HG03103 (cell line): ENCODE measurements around the gene FGF4.

Source experiments
- ATAC-seq: cut with Tn5 transposase; IDR thresholded peaks from one replicate; pipeline ENCODE4 v1.9.1; 2021; ENCODE audit warnings: low read depth; ENCODE audit not compliant: unreplicated experiment

Gene FGF4

DNA sequence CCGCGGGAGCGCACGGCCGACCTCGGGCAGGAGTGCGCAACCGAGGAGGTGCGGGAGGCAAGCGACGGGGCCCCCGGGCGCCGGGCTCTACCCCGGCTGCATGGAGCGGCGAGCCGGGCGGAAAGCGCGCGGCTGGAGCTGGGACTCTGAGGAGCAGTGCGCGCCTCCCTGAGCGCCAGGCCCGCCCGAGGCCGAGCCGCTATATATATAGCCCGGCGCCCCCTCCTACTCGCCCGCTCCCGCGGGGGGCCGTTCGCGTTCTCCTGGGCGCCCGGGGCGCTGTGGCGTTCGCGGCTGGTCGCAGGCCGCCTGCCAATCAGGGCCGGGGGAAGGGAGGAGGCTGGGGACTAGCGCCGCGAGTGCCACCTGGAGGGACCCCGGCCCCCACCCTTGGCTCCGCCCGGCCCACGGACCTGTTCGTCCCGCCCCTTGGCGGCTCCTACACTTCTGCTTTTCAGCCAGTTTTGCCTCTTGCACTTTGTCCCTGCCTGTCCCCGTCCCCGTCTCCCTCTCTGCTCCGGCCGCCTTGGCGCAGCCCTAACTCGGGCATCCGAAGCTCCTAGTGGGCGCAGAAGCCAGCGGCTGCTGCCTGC lies at the start of gene FGF4:
TSS of gene FGF4 (minus strand) at position 179 of the 593 bp plus-strand sequence. CDS start 257 bp downstream, outside the sequence.
- no peak for ATAC-seq

DNA sequence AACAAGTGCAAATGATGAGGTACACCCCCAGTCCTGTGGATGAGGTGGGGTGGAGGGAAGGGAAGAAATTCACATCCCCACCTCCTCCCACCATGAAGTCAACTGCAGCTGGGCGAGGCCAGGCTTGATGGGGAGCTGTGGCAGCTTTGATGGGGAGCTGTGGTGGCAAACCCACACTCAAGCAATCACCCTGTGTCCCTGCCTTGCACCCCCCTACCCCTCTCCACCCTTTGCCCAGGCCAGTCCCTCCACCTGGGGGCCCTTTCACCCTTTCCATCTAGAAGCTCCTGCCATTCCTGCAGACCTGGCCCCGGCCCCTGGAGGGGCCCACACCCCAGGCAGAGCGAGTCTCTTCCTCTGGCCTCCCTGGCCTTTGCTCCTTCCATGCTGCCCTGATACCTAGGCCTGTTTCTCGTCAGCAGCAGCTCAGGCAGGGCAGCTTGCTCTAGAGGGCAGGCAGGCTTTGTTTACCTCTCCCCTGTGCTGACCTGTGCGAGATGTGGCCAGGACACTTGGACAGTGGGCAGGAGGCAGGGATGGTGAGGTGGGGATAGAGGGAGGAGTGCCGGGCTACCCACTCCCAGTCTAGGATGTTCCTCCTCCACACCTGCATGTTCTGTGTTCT lies 48.6 kb upstream of the FGF4 start:
- no peak for ATAC-seq

DNA sequence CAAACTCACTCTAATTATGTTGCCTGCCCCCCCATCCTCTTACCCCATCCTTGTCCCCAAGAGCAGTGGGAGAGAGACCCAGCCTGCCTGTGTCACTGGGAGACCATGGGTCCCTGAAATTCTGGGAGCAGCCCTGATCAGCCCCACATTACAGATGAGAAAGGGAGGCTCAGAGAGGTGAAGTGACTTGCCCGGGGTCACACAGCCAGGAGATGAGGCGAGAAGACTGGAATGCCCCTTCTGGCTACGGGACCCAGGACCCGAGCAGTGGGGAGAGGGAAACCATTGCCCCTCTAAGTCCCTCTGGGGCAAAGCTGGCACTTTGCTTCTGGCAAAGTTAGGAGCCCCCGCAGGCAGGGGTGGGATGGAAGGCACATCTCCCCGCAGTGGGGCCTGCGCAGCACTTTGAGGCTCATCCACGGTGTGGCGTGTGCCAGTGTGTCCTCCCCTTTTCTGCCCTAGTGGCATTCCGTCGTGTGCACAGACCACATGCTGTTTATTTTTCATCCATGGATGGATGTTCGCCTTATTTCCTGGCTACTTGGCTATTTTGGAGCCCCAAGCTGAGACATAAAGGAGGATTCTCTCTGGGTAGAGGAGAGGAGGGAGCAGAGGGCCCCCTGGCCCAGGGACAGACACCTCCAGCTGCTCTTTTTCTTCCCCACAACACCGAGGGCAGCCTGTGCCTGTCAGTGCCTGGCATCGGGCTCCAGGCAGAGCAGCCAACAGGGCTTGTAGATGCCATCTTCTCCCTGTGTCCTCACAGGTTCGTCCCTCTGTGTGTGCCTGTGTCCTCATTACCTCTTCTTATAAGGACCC lies 47.7 kb upstream of the FGF4 start:
- no peak for ATAC-seq

GRCh38 chr11:69821511-69822040 lies 46.4 kb upstream of the FGF4 start:
- ATAC-seq = no peak

DNA sequence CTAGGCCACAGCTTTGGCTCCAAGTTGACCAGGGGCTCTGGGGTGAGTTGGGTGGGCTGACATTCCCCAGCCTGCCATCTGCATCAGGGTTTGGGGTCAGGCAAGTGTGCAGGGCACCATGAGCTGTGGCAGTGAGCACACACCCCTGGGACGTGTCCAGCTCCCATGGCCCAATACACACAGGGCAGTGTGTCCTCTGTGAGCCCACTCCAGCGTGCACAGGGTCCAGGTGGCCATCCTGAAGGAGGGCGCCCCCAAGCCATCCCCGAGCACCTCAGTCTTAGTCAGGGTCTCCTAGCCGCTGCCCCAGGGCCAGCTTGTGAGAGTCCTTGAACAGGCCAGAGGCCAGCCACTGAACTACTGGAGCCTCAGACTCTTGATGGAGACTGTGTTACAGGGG lies 45.3 kb upstream of the FGF4 start:
- no peak for ATAC-seq

DNA sequence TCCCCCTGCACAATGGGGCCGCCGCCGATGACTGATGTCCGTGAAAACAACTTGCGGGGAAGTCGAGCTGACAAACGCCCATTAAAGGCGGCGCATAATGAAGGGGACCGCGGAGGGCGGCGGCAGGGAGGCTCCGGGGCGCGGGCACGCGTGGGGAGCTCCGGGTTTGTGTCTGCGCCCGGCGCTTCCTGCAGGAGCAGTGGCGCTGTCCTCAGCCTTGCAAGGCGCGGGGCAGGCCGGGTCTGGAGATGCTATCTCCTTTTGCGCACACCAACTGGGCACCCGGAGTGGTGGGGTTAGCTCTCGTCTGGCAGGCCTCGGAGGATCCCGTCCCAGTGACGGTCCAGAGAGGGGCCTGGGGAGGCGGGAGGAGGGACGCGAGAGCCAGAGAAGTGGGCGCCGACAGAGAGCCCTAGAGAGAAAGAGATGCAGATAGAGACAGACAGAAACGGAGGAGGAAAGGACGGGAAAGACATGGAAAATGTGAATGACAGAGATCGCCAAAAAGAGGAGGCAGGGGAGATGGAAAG lies 44.5 kb upstream of the FGF4 start:
- no peak for ATAC-seq

- ATAC-seq = no peak
Observed at GRCh38 chr11:69818603-69819441, 43.7 kb upstream of the FGF4 start, which contains the start of gene FGF3. Gene FGF3, minus strand, starts transcription at chr11:69819416. Its CDS starts 483 bp downstream, at chr11:69818933.

DNA sequence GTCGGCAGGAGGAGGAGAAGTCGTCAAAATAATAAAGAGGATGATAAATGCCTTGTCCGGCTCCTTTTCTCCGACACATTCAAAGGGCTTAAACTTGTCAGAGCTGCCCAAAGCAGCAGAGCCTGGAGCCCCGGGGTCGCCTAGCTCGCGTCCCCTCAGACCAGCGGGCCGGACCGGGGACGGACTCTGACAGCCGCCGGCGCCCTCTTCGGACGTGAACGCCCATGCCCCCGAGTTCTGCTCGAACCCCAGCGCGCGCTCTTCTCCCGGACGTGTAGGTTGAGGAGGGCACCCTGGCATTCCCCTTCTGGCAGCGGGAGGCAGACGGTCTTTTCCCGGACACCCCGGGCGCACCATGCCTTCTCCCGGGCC lies 43.1 kb upstream of the FGF4 start:
- ATAC-seq = no peak

DNA sequence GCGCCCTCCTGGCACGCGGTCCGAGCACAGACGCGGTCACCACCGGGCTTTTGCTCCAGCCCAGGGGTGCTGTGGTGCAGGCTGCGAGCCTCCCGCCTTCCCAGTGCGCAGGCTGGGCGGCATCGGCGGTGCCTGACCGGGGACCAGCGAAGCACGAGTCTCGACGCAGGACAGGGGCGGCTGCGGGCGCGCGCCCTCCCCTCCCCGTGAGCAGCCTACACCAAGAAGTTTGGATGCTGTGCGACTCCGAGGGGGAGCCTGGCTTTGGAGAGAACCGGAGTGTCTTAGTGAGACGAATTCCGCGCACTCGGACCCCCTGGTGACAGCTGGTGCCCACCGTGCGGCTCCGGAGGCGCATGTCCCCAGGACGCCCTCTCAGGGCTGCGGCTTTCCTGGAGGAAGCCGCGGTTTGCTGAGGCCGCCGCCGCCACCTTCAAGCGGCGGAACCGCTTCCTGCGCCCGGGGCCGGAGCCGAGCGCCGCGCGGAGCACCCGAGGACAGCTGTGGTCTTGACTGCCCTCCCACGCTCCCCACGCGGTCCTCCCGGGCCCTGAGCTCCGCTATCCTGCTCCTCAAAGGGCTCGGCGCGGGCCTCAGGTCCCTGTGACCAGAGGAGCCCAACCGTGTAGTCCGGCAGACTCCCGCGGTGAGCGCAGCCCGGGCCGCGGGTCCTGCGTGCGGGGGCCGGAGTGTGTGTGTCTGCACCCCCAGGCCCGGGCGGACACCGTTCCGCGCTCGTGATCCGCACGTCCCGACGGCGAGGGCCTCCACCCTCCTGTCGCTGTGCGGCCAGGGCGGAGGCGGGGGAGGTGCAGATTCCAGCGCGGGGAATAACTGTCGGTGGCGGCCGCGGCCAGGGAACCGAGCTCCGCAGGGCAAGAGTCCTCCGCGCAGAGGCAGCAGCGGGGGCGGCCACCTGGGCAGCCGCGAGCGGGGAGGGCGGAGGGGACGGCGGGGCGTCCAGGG lies 42.4 kb upstream of the FGF4 start:
- no peak for ATAC-seq

DNA sequence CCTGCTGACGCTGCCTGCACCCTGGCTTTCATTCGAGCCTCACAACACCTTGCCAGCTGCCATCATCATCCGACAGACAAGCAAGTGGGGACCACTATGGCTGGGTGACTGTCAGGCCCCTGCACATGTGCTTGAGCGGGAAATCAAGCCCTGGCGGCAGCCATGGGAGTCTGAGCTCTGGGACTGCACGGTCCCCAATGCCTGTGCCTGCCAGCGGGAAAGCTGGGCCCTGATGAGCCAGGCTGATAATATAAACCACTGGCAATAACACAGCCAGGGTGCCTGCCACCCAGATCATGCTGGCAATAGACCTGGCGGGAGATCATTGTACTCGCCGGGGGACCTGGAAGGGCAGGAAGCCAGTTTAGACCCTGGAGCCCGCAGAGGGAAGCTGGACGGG lies 41.5 kb upstream of the FGF4 start:
- no peak for ATAC-seq

DNA sequence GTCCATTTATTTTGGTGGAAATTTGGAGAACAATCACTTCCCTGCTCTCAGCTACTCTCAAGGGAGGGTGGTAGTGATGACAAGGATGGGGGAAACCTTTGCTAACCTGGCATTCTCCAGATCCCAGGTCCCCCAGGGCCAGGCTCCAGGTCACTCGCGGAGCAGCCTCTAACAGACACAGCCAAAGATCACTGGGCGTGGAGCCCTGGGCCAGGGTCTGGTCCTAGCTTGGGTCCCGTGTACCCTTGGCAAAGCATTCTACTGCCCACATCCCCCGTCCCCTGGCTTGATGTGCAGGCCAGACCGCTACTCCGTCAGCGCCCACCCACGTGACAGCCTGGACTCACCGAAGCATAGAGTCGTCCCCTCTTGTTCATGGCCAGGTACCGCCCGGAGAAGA lies 40.8 kb upstream of the FGF4 start:
- ATAC-seq = no peak

DNA sequence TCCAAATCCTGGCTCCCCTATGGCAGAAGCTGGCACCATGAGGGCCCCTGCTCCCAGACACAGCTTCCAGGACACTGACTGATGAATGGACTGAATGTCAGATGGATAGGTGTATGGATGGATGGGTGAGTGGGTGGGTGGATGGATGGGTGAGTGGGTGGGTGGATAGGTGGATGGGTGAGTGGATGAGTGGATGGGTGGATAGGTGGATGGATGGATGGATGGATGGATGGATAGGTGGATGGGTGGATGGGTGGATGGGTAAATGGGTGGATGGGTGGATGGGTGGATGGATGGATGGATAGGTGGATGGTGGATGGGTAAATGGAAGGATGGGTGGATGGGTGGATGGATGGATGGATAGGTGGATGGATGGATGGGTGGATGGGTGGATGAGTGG lies 39.8 kb upstream of the FGF4 start:
- ATAC-seq = no peak

DNA sequence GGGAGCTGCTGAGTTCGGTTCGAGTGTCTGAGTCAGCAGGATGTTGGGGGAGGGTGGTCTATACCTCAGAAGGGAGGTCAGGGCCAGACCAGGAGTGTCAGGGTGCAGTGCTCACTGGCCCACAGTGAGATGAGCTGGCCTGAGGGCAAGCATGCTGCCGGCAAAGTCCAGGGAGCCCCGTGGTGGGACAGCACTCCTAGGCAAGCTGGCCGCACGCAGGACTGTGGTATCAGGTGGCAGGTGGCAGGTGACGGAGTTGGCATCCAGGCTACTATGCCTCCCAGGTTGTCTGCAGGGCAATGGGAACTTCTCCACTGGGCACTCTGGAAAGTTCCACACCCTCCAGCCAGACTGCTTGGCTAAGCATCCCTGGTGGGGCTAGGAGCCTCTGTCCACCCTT lies 39.3 kb upstream of the FGF4 start:
- no peak for ATAC-seq

DNA sequence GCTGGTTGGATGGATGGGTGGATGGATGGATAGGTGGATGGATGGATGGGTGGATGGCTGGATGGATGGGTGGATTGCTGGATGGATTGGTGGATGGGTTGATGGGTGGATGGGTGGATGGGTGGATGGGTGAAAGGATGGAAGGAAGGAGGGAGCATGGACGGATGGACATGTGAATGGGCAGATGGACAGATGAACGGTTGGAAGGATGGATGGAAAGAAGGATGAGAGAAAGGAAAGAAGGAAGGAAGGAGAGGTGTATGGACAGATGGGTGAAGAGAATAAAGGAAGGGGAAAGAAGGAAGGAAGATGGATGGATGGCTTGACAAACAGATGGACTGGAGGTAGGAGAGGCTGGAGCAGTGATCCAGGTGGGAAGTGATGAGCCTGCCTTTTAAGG lies 38.7 kb upstream of the FGF4 start:
- no peak for ATAC-seq

DNA sequence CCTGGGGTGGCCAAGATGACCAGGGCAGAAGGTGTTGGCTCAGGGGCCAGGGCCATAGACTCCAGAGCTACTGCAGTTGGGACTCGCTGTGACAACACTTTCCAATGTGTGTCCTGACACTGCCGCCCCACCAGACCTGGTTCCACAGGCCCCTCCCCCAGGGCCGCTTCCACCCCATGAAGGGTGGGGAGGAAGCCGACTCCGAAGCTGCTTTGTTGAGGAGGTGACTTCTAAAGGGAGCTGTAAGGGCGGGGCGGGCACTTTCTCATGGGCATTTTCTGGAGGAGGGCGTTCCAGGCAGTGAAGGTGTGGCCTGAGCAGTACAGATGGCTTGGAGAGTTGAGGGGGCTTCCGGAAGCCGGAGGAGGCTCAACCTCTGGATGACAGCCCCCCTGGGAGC lies 37.8 kb upstream of the FGF4 start:
- ATAC-seq = no peak

DNA sequence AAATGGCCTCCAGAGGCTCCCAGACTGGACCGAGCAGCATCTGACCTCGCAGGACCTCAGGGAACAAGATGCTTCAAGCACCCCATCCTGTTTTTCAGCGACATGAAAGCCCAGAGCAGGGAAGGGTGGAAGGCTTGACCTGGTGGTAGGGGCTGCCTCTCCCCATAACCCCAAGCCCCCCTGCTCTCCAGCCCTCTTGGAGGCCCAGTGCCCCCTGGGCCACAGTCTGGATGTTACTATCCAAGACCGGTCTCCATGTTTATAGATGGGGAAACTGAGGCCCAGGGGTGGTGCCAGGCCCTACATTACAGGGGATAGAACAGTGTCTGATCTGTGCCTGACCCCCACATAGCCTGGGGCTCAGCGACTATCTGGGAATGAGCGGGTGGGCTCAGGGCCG lies 37.1 kb upstream of the FGF4 start:
- no peak for ATAC-seq

DNA sequence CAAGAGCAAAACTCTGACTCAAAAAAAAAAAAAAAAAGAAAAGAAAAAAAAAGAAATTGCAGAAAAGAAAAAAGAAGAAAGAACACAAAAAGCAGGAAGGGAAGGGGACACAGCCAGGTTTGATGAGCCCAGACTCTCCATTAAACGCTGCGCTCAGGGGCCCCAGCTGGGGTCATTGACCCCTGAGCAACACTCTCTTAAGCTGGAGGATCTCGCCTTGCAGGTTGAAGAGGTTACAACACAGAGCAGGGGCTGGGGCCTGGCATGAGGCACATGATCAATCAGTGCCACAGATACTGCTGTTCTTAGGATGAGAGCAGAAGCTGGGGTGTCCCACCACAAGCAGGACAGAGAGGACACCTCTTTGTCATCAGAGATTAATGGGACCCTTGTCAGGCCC lies 36.3 kb upstream of the FGF4 start:
- no peak for ATAC-seq

DNA sequence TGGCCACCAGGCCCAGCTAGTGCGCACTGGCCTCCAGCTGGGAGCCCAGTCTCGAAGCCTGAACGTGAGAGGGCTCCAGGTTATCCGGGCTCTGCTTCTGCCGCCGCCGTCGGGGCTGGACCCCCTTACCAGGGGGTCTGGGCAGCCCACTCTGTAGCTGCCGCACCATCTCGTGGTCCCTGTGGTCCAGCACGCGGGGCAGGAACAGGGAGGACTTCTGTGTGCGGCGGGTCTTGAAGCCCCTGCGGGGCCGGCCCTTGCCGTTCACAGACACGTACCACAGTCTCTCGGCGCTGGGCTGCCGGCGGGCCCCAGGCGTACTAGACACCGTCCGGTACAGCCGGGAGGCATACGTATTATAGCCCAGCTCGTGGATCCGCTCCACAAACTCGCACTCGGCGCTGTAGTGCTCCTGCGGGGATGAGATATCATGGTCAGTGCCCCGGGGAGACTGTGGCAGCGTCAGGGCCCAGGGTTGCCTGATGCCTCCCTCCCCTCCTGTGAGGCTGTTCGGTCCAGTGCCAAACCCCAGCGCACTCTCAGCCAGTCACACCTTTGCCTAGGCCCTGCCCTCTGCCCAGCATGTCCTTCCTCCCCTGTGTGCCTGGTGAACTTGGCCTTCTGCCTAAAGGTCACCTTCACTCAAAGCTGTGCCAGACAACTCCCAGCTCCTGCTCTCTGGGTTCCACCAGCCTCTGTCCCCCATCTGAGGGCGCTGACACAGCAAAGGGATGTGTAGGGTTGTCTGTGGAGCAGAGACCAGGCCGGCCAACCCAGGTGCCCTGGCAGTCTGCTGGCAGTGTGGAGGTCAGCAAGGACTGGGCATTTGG lies 35.4 kb upstream of the FGF4 start:
- no peak for ATAC-seq
